HEK293T (cell line): ENCODE data around the gene SLC25A44.
"Not testable (repeated sequence)": the region's sequence is repeated elsewhere in the genome, so short reads cannot be mapped to it uniquely, and the experiment has no call there.

Experiments used
- CTCF ChIA-PET: fragments of 350-600 bp; formaldehyde crosslinking; extraction: SDS; loops from one replicate; lab custom pipeline; 2021; ENCODE audit warnings: antibody characterized with exemption, inconsistent platforms; lab: Yijun Ruan, JAX
- POLR2A ChIA-PET: fragments of 350-600 bp; formaldehyde crosslinking; extraction: SDS; loops from one replicate; lab custom pipeline; 2020; ENCODE audit warnings: antibody characterized with exemption, inconsistent platforms; lab: Yijun Ruan, JAX
- DNase-seq: peaks from one replicate; pipeline ENCODE4 v3.0.0; 2012; ENCODE audit warnings: mixed read lengths; ENCODE audit errors: extremely low spot score
- ARNT ChIP-seq: fragments of 450-650 bp; IDR thresholded peaks from 2 replicates; pipeline ENCODE4 v1.6.1; 2017; ENCODE audit warnings: mild to moderate bottlenecking
- BHLHE40 ChIP-seq: fragments of 450-650 bp; IDR thresholded peaks from 2 replicates; pipeline ENCODE4 v1.6.1; 2016; ENCODE audit warnings: mild to moderate bottlenecking, moderate library complexity, borderline replicate concordance
- CTBP1 ChIP-seq: fragments of 450-650 bp; IDR thresholded peaks from 2 replicates; pipeline ENCODE4 v1.6.1; 2016; ENCODE audit warnings: borderline replicate concordance
- ELF4 ChIP-seq: fragments of 450-650 bp; IDR thresholded peaks from 2 replicates; pipeline ENCODE4 v1.6.1; 2017; ENCODE audit warnings: antibody characterized with exemption
- FOXA1 ChIP-seq: fragments of 450-650 bp; IDR thresholded peaks from 2 replicates; pipeline ENCODE4 v1.6.1; 2016; ENCODE audit warnings: mild to moderate bottlenecking
- FOXK2 ChIP-seq: fragments of 450-650 bp; IDR thresholded peaks from 2 replicates; pipeline ENCODE4 v1.6.1; 2016; ENCODE audit warnings: mild to moderate bottlenecking
- FOXM1 ChIP-seq: fragments of 450-650 bp; IDR thresholded peaks from 2 replicates; pipeline ENCODE4 v1.6.1; 2017; ENCODE audit warnings: mild to moderate bottlenecking, borderline replicate concordance
- HDGF ChIP-seq: fragments of 450-650 bp; IDR thresholded peaks from 2 replicates; pipeline ENCODE4 v1.6.1; 2017; ENCODE audit warnings: antibody characterized with exemption, borderline replicate concordance
- L3MBTL2 ChIP-seq: fragments of 450-650 bp; conservative IDR thresholded peaks from 2 replicates; pipeline ENCODE4 v1.6.1; 2016; ENCODE audit warnings: mild to moderate bottlenecking
- LEF1 ChIP-seq: fragments of 450-650 bp; IDR thresholded peaks from 2 replicates; pipeline ENCODE4 v1.6.1; 2017; ENCODE audit warnings: mild to moderate bottlenecking, borderline replicate concordance
- NFRKB ChIP-seq: fragments of 450-650 bp; IDR thresholded peaks from 2 replicates; pipeline ENCODE4 v1.6.1; 2016; ENCODE audit warnings: mild to moderate bottlenecking, moderate library complexity
- SP1 ChIP-seq: fragments of 450-650 bp; IDR thresholded peaks from 2 replicates; pipeline ENCODE4 v1.6.1; 2017
- SUZ12 ChIP-seq: fragments of 450-650 bp; IDR thresholded peaks from 2 replicates; pipeline ENCODE4 v1.6.1; 2016; ENCODE audit warnings: mild to moderate bottlenecking
- TARDBP ChIP-seq: fragments of 450-650 bp; IDR thresholded peaks from 2 replicates; pipeline ENCODE4 v1.6.1; 2016
- ZNF384 ChIP-seq: fragments of 450-650 bp; IDR thresholded peaks from 2 replicates; pipeline ENCODE4 v1.6.1; 2016
- TF ChIP-seq, protein P1 (sequence below): fragments of 450-650 bp; IDR thresholded peaks from 2 replicates; pipeline ENCODE4 v1.6.1; 2016

Gene SLC25A44

DNA sequence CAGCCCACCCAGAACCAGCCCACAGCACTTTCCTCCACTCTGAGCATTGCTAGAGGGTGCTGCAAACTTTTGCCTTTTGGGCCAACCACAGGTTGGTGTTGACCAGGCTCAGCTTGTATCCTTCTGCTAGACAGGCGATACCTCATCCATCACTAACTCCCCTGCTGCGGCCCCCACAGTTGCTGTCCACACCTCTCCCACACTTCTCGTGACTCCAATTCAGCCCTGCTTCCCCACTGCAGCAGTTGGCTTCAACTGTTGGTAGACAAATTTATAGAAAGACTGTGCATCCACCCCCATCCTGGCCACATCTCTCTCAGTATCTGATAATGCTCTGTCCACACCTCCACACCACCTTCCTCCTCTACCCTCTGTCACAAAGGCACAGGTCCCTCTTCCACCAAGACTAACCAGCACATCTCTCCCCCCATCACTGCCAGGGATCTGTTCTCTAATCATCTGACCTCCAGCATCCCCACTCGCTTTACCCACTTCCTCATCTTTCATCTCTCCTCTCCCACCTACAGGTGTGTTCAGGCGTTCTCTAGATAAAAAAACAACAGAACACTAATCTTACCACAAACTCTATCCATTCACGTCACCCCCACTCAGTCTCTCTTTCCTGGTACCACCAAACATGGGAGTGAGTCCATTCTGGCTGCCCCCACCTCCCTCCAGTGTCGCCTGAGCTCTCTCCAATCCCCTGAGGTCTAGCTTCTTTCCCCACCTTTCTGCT, 15.8 kb upstream of the SLC25A44 start:
- TF ChIP-seq CTBP1 (no peak), L3MBTL2 (no peak)
- ChIA-PET POLR2A (interaction anchor here (1.5 kb wide), 1 partner anchor 35 kb away, joined by 8 read pairs; the partner anchor contains the start of gene PMF1), CTCF (no interaction called here)
- no peak for DNase-seq

DNA sequence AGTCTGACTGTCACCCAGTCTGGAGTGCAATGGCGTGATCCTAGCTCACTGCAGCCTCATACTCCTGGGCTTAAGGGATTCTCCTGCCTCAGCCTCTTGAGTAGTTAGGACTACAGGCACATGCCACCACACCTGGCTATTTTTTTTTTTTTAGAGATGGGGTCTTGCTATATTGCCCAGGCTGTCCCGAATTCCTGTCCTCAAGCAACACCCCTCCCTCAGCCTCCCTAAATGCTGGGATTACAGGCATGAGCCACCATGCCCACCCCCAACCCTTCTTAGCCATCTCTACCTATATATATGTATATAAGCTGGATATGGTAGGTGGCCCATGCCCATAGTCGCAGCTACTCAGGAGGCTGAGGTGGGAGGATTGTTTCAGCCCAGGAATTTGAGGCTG, 13.4 kb upstream of the SLC25A44 start:
- CTCF ChIA-PET: no interaction called here

DNA sequence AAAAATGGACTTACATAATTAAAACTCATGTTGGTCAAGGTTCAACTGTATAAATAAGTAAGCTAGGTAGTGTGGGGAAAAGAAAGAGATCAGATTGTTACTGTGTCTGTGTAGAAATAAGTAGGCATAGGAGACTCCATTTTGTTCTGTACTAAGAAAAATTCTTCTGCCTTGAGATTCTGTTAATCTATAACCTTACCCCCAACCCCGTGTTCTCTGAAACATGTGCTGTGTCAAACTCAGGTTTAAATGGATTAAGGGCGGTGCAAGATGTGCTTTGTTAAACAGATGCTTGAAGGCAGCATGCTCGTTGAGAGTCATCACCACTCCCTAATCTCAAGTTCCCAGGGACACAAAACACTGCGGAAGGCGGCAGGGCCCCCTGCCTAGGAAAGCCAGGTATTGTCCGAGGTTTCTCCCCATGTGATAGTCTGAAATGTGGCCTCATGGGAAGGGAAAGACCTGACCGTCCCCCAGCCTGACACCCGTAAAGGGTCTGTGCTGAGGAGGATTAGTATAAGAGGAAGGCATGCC, 12.4 kb upstream of the SLC25A44 start:
- CTCF ChIA-PET, POLR2A ChIA-PET, DNase-seq: not testable (repeated sequence)

More for the DNA sequence above, 13.4 kb upstream of the SLC25A44 start:
- POLR2A ChIA-PET: interaction anchor here (0.9 kb wide), 1 partner anchor 19 kb away, joined by 3 read pairs; no protein-coding TSS in a partner anchor
- TF ChIP-seq FOXA1 (no peak), FOXK2 (no peak), NFRKB (no peak), CTBP1 (no peak), HDGF (no peak), FOXM1 (no peak), ARNT (no peak), BHLHE40 (no peak), SUZ12 (no peak), SP1 (no peak), ELF4 (no peak)
- no peak for DNase-seq

DNA sequence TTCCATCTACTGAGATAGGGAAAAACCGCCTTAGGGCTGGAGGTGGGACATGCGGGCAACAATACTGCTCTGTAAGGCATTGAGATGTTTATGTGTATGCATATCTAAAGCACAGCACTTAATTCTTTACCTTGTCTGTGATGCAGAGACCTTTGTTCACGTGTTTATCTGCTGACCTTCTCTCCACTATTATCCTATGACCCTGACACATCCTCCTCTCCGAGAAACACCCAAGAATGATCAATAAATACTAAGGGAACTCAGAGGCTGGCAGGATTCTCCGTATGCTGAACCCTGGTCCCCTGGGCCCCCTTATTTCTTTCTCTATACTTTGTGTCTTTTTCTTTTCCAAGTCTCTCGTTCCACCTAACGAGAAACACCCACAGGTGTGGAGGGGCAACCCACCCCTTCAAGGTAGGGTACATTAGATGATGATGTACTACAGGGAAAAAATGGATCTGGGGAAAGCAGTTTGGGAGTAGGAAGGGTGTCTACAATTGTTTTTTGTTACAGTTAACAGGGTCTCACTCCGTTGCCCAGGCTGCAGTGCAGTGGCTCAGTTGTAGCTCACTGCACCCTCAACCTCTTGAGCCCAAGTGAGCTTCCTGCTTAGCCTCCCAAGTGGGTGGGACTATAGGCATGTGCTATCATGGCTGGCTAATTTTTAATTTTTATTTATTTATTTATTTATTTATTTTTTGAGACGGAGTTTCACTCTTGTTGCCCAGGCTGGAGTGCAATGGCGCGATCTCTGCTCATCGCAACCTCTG, 11.7 kb upstream of the SLC25A44 start:
- POLR2A ChIA-PET: interaction anchor here (1.2 to 1.7 kb wide), 2 partner anchors 11 to 30 kb away, joined by 4 to 5 read pairs; partner anchors contain the start of gene PMF1
- CTCF ChIA-PET, DNase-seq: not testable (repeated sequence)

DNA sequence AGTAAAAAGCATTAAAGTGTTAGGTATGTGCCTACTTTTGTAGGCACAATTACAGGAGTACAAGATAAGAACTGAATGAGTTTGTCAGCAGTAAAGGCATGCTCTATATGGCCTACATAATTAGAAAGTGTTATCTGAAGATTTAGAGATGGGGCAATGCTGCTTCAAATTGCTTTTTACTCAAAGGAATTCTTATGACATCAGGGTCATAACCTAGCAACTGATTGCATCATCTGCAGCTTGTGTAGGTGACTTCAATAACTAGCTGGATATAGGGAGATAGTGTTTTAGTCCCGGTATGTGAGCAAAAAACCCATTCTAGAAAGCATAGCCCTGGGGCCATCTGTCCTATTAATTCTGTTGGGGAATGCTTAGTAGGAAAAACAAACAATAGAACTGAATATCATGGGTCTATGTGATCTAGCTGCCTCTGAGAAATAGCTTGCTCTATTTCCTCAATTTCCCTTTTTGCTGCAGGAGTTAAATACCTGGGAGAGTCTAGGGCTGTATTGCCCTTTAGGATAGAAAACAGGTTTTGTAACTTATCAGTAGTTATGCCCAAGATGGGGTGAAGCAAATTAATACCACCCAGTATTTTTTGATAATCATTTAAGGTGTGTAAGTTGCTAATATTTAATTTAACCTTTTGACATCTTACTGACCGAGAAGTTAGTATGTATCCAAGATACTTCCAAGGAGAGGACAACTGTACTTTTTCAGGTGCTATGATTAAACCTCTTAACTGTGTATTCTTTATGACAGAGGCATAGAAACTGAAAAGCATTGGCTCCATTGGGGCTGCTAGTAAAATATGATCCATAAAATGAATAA, 7.3 kb upstream of the SLC25A44 start:
- CTCF ChIA-PET, DNase-seq, POLR2A ChIA-PET: not testable (repeated sequence)

DNA sequence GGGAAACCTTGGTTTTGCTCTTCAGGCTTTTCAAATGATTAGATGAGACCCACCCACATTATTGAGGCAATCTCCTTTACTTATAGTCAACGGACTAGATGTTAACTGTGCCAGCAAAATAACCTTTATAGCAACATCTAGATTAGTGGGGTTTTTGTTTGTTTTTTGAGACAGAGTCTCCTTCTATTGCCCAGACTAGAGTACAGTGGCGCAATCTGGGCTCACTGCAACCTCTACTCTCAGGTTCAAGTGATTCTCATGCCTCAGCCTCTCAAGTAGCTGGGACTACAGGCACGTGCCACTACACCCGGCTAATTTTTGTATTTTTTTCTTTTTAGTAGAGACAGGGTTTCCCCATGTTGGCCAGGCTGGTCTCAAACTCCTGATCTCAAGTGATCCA, 3.6 kb upstream of the SLC25A44 start:
- DNase-seq, CTCF ChIA-PET: not testable (repeated sequence)
- POLR2A ChIA-PET: interaction anchor here (2.2 kb wide), 1 partner anchor 23 kb away, joined by 9 read pairs; the partner anchor contains the start of gene PMF1

DNA sequence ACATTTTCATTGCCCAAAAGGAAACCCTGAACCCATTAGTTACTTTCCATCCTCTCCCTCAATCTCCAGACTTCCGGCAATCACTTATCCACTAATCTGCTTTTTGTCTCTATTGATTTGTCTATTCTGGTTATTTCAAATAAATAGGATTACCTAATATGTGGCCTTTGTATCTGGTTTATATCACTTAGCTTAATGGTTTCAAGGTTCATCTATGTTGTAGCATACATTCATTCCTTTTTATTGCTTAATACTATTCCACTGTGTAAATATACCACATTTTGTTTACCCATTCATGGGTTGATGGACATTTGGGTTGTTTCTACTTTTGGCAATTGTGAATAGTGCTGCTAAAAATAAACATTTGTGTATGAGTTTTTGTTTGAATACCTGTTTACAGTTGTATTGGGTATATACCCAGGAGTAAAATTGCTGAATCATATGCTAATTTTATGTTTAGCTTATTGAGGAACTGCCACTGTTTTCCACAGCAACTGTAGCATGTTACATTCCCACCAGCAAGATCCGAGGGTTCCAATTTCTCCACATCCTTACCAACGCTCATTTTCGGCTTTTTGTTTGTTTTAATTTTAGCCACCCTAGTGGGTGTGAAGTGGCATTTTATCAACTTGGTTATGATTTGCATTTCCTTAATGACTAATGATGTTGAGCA, 2.5 kb upstream of the SLC25A44 start:
- TF ChIP-seq CTBP1 (no peak), FOXM1 (no peak), LEF1 (no peak), ELF4 (no peak), L3MBTL2 (no peak), ARNT (no peak), ZNF384 (no peak), HDGF (no peak), FOXA1 (no peak), BHLHE40 (no peak), TARDBP (no peak), FOXK2 (no peak)
- TF ChIP-seq, protein P1, sequence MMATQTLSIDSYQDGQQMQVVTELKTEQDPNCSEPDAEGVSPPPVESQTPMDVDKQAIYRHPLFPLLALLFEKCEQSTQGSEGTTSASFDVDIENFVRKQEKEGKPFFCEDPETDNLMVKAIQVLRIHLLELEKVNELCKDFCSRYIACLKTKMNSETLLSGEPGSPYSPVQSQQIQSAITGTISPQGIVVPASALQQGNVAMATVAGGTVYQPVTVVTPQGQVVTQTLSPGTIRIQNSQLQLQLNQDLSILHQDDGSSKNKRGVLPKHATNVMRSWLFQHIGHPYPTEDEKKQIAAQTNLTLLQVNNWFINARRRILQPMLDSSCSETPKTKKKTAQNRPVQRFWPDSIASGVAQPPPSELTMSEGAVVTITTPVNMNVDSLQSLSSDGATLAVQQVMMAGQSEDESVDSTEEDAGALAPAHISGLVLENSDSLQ: no peak
- ChIA-PET CTCF (no interaction called here), POLR2A (interaction anchor here (2.2 kb wide), 1 partner anchor 22 kb away, joined by 9 read pairs; the partner anchor contains the start of gene PMF1)
- no peak for DNase-seq

DNA sequence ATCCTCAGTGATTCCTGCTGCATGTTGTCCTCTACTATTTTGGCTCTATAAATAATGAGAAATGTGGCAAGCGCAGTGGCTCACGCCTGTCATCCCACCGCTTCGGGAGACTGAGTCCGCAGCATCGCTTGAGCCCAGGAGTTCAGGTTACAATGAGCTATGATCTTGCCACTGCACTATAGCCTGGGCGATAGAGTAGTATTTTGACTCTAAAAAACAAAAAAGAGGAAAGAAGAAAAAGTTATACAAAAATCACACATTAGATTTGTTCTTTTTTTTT, 756 bp upstream of the SLC25A44 start:
- no peak for TF ChIP-seq ELF4
- no peak for TF ChIP-seq LEF1
- no peak for TF ChIP-seq NFRKB
- TF ChIP-seq ZNF384: no peak
- DNase-seq: no peak
- POLR2A ChIA-PET: interaction anchor here (0.8 to 2.4 kb wide), 18 partner anchors 10 to 310 kb away, joined by 3 to 63 read pairs (median 4); partner anchors contain the start of gene PMF1
- CTCF ChIA-PET: interaction anchor here (0.8 kb wide), 1 partner anchor 32 kb away, joined by 3 read pairs; no protein-coding TSS in a partner anchor
